ENCODE measurements around the gene SATB1. TPM values are rescaled to one million over a fixed set of nuclear protein-coding genes. Genes with fewer than 3 reads are reported as not detected.

SATB1 gene
- total and polyA plus RNA-seq, 2 of the 4 experiments (the other 2 are of a cell fraction): 7.5 to 10.7 TPM

- Histone ChIP-seq H2BK120ac (ENCODE audit: low read depth, low read length) (no peak overlapping the region), H3K14ac (replicated peaks; ENCODE audit: low read depth, low read length) (no peak overlapping the region), H3K4me3 (ENCODE audit: insufficient read depth, low read depth, low read length) (no peak overlapping the region), H2BK5ac (ENCODE audit: low read depth, low read length, poor library complexity, severe bottlenecking) (no peak overlapping the region), H3K56ac (ENCODE audit: extremely low read depth, insufficient read depth, low read length) (no peak overlapping the region), H3K18ac (ENCODE audit: low read depth, low read length) (no peak overlapping the region), H3K4me2 (ENCODE audit: low read depth, low read length) (no peak overlapping the region), H4K20me1 (ENCODE audit: insufficient read depth, low read length) (no peaks in the 10 kb centered on the region), H2AK5ac (ENCODE audit: low read depth, low read length) (no peak overlapping the region), H2BK15ac (ENCODE audit: low read depth, low read length) (no peak overlapping the region), H3K9me1 (ENCODE audit: insufficient read depth, low read length) (no peaks in the 10 kb centered on the region), H2AFZ (replicated peaks; ENCODE audit: low read length, poor library complexity) (no peak overlapping the region), H4K8ac (ENCODE audit: low read depth in 2 of 2, low read length in 2 of 2) (no peak overlapping the region), H2AK9ac (replicated peaks; ENCODE audit: low read depth, low read length, poor library complexity) (no peak overlapping the region), H3K9ac (ENCODE audit: low read depth, low read length) (no peak overlapping the region), H2BK20ac (ENCODE audit: low read depth, low read length) (no peak overlapping the region), H3K4me1 (ENCODE audit: control insufficient read depth, insufficient read depth, low read length) (no peaks in the 10 kb centered on the region), H3K27me3 (ENCODE audit: control insufficient read depth, insufficient read depth, low read length) (no peaks in the 10 kb centered on the region), H3K36me3 (ENCODE audit: control insufficient read depth, insufficient read depth, low read length) (no peaks in the 10 kb centered on the region), H3K9me3 (ENCODE audit: control insufficient read depth, insufficient read depth, low read length) (no peaks in the 10 kb centered on the region), H4K5ac (ENCODE audit: low read depth, low read length) (no peak overlapping the region), H3K23ac (ENCODE audit: low read depth, low read length) (no peak overlapping the region), H3K4ac (ENCODE audit: low read depth, low read length) (no peak overlapping the region), H3K79me1 (ENCODE audit: low read depth in 1 of 2, low read length in 2 of 2) (no peaks in the 10 kb centered on the region), H4K91ac (ENCODE audit: insufficient read depth, low read depth, low read length) (no peak overlapping the region), H3K27ac (ENCODE audit: insufficient read depth, low read length) (no peak overlapping the region)
- no peak for DNase-seq
- WGBS, 2 experiments (ENCODE audit: extremely low coverage in 2 of 2, insufficient read length in 1 of 2): no CpG with 5 or more reads among the region's 2 CpGs
- dilution Hi-C loops (cut with HindIII; ENCODE audit: low sequenced_read_pairs, unreplicated experiment) (no loop called here), intact Hi-C loops (cut with micrococcal nuclease) (no loop called here), in situ Hi-C loops (cut with MboI; ENCODE audit: low sequenced_read_pairs) (no loop called here)
- ChIA-PET POLR2A (ENCODE audit: unreplicated experiment) (no interaction called here), CTCF (interaction anchor here (0.7 to 2.3 kb wide), 2 partner anchors 13 to 17 kb away, joined by 4 to 15 read pairs; no protein-coding TSS in a partner anchor)
- TF ChIP-seq RAD21 (IDR thresholded peaks at IDR 0.05; ENCODE audit: low read length): no peak
- no TSS peak for BruUV-seq (replicated peaks)
- no peak for ATAC-seq (ENCODE audit: low read depth)
These were observed 22.1 kb downstream of the SATB1 start for GRCh38 chr3:18403061-18403460.

All from IMR-90 (cell line).